Activated CD4-positive, alpha-beta T cell treated with anti-CD3 and anti-CD28 coated beads, Interleukin-2, amount 50 U/mL, for 16 hours (primary cell): ENCODE data around the gene SLC37A2.

Experiments
- DNase-seq: peaks from one replicate; pipeline ENCODE4 v3.0.0-alpha.2; 2020

The SLC37A2 gene

DNA sequence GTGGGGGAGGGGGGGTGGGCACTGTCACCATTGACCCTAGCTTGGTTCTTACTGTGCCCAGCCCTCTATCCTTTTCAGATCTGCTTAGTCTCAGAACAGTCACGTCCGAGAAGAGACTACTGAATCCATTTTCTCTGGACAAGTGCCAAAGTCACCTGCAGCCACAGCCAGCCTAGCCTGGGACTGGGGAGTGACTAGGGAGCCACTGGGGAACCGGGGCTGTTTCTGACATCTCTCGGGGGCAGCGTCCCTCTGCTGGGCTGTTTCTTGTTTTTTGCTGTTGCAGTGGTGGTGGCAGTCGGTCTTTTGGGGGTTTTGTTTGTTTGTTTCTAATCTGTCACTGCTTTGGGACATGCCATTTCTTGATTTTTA lies 8.7 kb downstream of the SLC37A2 start:
- no peak for DNase-seq

DNA sequence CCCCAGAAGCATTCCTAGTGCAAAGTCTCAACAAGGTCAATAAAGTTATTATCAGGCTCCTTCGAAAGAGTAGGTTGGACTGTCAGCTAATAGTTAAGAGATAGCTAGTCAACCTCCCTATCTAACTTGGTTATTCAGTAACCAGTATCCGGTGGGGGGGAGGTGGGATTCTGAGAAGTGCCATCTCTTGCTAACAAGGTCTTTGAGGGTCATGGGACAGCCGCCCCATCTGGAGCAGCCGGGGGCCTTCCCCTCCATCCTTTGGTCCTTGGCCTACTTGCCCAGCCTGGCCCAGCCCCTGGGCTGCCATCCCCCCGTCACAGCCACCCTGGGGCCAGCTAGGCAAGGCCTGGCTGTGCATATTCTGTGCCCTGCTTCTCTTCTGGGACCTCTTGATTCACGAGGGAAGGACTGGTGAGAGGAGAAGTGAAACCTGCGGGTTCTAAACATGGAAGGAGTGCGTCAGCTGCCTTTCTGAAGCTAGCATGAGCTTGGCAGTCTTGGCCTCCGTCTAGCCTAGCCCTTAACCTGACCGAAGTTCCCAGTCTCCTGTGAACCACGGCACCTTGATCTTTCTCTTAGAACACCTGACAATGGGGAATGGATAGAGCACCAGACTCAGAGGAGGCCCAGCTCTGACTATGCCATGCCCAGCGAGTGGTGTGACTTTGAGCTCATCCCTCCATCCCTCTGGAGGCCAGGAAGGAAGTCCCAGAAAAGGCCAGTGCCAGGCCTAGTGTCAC lies 9.3 kb downstream of the SLC37A2 start:
- DNase-seq = no peak

DNA sequence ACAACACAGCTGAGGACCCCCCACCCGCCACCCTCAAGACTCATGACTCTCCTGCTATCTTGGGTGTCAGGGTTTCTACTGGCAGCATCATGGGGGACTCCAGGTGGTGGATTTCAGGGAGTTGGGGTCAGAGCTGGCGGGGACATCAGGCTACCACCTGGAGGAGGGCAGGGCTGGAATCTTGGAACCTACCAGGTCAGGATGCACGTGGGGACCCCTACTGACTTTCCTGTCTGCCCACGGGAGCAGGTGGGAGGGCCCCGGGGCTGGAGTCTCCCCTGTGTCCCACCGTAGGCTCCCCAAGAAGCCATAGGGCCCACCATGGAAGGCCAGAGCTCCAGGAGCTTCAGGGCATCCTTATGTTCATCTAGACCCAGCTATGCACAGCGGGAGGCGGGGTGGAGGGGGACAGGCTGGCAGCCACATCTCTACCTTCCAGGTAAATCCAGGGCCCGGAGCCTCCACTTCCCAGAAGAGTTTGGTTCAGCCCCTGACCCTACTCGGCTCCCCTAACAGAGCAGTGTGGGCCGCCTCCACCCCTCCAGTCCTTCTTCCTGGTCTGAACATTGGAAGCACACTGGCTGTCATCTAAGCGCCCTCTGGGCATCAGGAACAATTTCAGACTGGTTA lies 10.0 kb downstream of the SLC37A2 start:
- no peak for DNase-seq

DNA sequence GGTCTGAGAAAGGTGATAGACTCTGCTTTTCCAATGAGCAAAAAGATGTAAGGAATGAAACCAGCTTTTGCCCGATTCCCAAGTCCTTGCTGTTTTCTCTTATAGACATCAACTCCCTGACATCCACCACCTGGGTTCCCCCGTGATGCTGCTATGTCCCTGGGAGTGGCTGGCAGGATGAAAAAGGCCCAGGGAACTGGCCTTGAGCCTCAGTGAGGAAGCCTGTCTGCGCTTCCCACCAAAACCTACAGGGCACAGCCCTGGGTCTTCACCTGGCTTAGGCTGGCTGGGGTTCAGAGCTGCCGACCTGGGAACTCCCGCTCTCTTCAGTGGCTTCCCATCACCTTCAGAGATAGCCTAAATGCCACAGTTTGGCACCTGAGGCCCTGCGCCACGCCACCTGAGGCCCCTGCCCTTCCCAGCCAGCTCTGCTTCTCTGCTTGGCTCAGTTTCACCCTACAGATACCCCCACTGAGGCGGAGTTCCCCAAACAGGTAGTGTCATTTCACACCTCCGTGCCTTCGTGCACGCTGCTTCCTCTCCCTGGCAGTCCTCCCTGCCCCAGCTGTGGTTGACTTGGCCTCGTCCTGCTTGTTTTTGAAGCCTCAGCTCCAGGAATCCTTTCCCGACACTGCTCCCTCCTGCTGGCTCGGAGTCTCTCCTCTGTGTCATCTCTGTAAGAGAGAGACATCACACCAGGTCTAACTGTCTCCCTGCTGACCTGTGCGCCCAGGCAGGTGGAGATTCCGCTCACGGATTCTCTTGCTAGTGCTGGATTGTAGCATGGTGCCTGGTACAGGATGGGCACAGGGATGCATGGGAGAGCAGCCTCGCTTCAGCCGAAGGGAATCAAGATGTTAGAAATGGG lies 10.7 kb downstream of the SLC37A2 start:
- no peak for DNase-seq

DNA sequence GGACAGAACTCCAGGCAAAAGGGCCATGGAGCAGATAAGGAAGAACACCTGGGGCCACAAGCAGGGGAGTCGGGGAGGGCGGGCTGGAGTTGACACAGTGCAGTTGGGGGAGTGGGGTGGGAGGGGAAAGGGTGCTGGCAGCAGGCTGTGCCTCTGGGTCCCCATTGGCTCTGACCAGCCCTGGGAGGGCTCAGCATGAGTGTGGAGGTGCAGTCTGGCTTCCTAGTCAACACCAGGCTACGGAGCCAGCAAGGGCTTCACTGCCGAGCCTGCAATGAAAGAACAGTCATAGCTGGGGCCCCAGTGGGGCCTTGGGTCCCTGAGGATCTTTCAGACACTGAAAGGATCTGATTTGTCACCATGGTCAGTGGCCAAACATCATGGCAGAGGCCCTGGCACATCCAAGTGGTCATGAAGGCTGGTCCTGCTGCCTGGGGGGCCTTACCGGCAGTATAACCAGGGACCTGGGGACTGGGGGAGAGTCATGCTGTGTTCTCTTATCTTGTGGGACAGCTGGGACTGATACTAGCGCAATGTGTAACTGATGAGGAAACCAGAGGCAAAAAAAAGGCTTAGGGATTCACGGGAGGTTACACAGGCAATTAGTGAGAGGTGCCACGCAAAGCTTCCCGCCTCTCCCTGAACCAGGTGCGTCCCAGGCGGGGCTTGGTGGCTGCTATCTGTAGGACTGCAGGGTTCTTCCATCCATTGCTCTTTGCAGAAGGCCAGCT lies 11.6 kb downstream of the SLC37A2 start:
- DNase-seq = no peak

DNA sequence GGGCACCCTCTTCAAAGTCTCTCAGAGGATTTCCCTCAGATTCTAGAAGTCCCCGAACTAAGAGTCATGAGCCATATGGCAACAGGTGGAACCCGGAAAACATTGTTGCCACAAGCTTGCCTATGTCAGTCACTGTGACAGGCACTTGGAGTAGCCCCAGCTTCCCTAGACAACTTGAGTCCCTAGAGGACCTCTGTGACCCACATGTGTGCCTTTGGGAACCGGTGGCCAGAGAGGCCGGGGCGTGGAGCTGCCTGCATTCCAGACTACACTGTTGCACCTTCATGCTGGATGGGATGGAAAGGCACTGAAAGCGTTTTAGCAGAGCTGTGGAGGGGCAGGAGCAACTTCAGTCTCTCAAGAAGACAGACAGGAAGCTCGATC lies 12.1 kb downstream of the SLC37A2 start:
- no peak for DNase-seq

DNA sequence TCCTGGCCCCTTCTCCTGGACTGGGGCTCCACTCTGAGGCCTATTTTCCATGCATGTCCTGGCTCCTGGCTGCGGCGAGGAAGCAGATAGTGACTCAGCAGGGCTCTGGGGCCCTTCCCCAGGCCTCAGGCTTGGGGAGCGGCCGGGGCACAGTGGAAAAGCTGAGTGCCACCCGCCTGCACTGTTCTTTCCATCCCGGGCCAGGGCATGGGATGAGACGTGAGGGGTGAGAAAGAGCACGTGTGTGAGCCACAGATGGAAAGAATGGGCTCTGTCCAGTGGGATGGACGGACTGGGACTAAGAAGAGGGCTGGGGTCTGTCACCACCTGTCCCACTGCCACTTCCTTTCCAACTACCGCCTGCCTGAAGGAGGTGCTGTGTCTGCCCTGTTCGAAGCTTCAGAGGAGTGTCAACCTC lies 12.8 kb downstream of the SLC37A2 start:
- no peak for DNase-seq

DNA sequence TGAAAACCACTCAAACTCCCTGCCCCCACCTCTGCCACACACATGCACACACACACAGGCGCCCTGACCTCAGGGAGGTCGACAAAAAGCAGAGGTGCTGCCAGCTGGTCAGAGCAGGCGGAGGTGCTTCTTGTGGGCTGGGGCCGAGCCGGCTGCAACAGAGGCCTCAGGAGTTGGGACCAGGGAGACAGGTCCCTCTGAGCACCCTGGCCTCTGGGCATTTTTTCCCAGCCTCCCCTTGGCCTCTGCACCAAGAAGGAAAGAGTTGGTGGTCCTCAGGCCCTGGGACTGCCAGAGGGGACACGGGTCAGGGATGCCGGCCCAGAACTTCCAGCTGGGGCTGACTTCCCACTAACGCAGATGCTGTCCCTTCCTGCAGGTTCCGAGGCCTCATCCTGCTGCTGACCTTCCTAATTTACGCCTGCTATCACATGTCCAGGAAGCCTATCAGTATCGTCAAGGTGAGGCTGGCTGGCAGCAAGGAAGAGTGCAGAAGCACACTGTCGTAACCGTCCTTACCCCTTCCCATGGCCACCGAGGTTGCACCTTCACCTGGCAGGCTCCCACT lies 13.4 kb downstream of the SLC37A2 start:
- no peak for DNase-seq

DNA sequence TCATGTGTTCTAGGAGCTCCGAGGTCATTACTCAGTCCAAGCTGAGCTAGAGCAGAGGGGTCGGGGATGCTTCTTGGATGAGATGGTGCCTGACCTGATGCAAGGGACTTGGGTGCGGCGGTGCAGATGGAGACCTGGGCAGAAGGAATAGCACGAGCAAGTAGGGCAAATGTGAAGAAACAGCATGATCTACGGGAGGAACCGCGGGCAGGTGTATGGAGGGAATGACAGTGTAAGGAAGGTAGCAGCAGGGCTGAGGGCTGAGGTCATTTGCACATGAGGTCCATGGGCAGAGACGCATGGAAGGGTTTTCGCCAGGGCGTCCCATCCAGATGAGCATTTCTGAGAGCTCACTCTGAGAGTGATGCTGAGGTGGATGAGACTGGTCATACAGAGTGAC lies 14.9 kb downstream of the SLC37A2 start:
- no peak for DNase-seq

DNA sequence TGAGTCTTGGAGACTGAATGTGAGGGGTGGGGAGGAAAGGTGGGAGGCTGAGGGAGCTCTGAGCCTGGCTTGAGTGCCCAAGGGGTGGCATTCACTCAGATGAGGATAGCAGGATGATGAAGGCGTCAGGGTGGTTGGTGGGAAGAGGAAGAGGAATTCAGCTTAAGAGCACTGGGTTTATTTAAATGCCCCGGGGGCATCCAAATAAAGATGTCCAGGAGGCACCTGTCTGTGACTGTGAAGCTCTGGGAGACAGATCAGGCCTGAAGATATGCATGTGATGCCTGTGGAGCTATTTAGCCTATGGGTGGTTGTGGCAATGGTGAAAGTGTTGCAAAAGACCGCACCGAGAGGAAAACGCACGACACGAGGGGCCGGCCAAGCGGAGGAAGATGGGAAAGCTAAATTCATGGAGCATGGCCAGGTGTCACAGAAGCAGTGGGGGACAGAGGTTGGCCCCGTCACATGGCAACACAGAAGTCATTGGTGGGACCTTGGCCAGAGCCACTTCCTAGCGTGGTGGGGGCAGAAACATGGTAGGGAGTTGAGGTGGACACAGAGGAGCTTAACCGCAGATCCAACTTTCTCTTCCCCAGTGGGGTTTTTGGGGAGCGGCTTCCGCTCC lies 15.5 kb downstream of the SLC37A2 start:
- no peak for DNase-seq

DNA sequence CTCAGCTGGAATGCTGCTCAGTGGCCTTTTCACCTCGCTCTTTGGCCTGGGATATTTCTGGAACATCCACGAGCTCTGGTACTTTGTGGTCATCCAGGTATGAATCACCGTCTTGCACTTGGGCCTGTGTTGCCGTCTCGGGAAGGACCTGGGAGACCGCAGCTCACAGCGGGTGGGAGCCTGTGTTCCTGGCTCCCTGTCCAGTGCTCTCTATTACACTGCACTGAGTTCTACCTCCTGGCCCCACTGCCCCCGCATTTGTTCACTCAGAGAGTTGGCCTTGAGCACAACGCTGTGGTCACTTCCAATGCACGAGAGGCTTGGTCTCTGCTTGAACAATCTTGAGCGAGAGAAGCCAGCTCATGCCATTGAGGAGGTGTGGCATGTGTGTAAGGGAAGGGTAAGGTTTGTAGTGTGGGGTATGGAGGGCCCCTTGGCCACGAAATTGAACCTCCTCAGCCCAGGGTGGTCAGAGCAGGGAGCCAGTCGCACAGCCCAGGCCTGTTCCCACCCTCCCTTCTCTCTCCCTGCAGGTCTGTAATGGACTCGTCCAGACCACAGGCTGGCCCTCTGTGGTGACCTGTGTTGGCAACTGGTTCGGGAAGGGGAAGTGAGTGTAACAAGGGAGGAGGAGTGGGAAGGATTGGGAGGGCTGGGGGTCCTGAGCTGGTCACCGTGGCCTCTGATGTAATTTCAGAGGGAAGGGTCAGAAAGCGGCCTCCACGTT lies 16.2 kb downstream of the SLC37A2 start:
- DNase-seq = no peak

DNA sequence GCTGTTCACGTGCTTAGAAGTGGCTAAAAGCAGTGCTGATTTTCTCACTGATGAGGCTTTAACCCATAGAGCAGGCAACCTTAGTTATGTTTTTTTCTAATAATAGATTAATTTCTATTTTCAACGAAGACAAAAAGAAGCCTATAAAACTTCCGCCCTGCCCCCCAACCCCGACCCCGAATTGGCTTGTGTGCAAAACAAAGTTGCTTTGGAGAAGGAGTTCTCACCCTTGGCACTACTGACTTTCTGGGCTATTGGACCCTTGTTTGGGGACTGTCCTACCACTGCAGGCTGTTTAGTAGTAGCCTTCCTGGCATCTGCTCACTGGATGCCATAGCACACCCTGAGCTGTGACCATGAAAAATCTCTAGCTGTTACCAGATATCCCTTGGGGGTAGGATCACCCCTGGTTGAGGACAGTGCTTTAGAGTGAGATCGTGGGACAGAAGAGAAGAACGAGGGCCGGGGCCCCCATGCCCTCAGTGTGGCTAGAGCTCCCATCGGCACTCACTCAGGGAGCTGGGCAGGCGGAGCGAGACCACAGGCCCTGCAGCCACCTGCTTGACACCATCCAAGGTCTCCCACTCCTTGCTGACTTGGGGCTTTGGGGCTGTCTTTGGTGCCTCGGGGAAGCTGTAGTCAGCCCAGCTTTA lies 16.9 kb downstream of the SLC37A2 start:
- DNase-seq = no peak

DNA sequence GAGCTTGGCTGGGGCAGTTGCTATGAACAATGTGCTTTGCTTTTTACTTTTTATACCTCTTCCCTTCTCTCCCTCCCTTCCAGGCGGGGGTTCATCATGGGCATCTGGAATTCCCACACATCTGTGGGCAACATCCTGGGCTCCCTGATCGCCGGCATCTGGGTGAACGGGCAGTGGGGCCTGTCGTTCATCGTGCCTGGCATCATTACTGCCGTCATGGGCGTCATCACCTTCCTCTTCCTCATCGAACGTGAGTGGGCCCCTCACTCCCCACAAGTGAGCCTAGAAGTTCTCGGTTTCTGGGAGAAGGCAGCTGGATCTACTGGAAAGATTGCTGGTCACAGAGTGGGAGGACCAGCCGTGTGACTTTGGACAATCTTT lies 17.4 kb downstream of the SLC37A2 start:
- DNase-seq = no peak

DNA sequence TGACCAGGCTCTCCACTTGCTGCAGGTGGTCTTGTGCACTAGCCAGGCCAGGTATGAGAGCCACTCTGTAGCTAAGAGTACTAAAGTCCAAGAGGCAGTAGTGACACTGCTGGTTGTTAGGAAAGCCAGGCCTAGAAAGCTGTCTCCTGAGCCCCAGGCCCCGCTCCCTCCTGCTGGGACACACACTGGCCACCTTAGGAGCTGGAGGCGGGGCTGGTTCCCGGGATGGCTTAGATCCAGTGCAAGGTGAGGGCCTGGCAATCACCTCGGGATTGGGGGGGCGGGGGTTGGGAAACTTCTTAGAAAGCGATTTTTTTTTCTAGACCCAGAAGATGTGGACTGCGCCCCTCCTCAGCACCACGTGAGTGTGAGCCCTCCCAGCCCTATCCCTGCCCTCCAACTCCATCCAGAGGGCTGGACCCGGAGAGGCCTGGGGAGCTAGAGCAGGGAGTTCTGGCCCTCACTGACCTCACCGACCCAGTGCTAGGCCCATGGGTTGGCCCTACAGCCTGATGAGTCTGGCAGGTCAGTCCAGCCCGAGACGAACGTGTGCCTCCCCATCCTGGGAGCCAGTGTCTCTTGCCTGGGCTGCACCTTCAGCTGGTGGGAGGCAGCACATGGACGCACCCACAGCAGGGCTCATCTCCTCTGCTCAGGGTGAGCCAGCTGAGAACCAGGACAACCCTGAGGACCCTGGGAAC lies 18.1 kb downstream of the SLC37A2 start:
- DNase-seq = no peak

DNA sequence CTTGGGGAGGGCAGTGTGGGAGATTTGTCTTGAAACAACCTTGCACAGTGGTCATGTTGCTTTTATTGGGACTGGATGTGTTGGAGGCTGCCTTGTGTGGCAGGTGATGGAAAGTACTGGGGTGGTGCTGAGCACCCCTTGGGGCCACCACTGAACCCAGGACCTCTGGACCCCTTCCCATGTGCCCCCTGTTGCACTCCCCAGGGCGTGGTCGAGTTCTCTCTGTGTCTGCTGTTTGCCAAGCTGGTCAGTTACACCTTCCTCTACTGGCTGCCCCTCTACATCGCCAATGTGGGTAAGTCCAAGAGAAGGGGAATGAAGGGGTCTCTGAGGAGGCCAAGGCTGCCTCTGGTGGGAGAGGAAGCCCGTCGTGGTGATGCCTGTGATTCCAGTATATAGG lies 18.9 kb downstream of the SLC37A2 start:
- no peak for DNase-seq

DNA sequence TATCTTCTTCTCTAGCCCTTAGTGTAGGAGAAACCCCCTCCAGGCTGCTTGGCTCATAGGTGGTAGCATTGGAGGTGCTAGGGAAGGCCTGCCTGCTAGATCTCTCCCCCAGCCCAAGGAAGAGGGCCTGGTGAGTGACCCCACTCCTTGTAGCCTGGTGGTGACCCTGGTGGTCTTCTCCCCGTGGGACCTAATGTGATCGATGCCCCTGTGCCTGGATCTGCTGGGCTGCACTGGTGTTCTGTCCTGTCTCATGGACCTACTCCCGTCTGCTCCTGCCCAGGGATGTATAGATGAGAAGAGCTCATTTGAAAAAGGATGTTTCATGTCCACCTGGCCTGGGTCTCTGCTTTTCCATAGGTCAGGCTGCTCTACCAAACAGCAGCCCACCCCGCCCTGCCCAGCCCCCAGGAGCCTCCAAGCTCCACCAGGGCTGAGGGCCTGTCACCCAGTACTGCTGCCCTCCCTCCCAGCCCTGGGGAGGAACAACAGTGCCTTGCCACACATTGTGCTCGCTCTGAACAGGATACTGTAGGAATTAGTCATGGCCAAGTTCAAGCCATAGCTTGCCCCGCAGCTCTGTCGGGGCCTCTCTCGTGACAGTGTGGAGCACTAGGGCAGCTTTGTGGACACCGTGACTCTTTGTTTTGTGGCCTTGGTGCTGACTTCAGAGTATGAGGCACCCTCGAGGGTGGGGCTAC lies 19.7 kb downstream of the SLC37A2 start:
- no peak for DNase-seq

DNA sequence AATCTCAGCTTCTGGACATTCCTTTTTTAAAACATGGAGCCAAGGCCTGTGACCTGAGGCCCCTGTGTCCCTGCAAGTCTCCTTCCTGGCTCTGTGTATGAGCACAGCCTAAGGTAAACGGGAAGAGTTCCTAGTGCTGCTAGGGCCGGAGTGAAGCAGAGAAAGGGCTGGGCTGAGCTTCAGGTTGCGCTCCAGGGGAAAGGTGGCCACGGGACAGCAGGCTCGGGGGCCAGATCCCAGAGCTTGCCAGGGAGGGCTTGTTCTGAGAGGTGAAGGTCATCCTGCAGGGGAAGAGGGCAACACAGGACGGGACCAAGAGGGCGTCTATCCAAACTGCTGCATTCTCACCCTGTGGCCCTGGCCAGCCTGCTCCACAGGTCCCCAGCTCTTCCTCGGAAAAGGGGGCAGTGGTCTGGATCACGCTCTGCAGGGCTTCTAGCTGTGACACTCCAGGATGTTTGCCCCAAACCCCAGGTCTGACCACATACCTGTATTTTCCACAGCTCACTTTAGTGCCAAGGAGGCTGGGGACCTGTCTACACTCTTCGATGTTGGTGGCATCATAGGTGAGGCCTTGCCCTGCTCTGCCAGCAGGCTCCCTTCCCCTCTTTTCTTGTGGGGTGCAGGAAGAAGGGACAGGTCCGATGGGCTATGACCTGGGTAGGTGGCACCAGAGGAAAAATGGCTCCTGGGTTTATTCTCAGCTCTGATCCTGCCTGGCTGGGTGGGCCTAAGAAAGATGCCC lies 20.4 kb downstream of the SLC37A2 start:
- DNase-seq = no peak

DNA sequence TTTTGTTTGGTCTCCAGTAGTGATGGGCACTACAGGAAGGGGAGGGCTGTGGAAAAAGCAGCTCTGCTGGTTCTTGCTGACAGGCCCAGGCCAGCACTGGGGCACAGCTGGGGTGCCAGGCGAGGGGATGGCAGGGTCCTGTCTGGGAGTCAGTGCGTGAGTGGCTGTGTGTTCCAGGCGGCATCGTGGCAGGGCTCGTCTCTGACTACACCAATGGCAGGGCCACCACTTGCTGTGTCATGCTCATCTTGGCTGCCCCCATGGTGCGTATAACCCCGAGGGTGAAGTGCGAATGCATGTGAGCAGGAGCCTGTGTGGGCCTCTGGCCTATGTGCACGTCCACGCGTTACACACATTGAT lies 20.9 kb downstream of the SLC37A2 start:
- no peak for DNase-seq

DNA sequence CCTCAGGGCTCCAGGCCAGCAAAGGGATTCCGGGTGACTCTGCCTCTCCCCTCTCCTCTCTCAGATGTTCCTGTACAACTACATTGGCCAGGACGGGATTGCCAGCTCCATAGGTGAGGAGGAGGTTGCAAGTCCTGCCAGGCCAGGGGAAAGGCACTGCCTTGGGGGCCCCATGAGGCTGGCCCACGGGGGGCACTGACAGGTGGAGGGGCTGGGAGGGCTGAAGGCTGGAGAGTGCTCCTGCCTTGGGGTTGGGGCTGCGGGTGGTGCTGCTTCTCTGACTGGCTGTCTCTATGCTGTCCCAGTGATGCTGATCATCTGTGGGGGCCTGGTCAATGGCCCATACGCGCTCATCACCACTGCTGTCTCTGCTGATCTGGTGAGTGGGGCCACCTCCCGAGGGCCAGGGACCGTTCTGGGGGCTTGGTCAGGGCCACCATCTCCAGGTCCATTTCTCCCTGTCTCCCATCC lies 21.7 kb downstream of the SLC37A2 start:
- DNase-seq = no peak
